GM10266 (cell line): ENCODE measurements around the gene RTN3.

ENCODE experiments used
- DNase-seq: peaks from one replicate; pipeline ENCODE4 v3.0.0; 2012; ENCODE audit errors: extremely low spot score
- TF ChIP-seq, protein P1 (sequence below): IDR thresholded peaks from 2 replicates; pipeline ENCODE4 v1.5.1; 2012; ENCODE audit warnings: mild to moderate bottlenecking, low read depth; ENCODE audit not compliant: control insufficient read depth, insufficient read depth; ENCODE audit errors: missing control alignments

RTN3 gene

DNA sequence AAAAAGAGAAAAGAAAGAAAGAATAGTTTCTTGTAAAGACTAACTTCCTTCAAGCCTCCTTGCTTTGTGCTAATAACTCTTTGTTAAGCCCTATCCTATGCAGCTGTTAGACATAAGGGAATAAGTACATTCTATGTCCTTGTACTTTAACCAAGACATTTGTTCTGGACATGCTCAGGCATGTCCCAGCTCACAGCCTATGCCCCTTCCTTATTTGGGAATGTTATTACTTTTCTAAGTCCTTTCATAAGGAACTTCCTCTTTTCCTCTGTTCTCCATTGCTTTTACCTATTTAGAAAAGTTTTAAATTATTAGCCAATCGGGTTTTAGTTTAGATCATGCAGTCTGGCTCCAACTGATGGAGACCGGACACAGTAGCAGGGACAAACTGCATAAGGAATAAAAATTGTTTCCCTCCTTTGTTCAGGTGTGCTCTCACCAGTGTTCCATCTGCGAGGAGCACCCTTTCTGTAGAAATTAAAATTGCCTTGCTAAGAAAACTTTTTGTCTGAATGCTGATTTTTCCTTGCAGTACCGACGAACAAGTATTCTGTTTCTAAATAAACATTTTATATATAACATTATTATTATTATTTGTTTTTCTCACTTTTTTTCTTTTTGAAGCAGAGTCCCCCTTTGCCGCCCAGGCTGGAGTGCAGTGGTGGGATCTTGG is 110.3 kb downstream of the RTN3 start:
- no peak for DNase-seq
- TF ChIP-seq, protein P1, sequence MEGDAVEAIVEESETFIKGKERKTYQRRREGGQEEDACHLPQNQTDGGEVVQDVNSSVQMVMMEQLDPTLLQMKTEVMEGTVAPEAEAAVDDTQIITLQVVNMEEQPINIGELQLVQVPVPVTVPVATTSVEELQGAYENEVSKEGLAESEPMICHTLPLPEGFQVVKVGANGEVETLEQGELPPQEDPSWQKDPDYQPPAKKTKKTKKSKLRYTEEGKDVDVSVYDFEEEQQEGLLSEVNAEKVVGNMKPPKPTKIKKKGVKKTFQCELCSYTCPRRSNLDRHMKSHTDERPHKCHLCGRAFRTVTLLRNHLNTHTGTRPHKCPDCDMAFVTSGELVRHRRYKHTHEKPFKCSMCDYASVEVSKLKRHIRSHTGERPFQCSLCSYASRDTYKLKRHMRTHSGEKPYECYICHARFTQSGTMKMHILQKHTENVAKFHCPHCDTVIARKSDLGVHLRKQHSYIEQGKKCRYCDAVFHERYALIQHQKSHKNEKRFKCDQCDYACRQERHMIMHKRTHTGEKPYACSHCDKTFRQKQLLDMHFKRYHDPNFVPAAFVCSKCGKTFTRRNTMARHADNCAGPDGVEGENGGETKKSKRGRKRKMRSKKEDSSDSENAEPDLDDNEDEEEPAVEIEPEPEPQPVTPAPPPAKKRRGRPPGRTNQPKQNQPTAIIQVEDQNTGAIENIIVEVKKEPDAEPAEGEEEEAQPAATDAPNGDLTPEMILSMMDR: no peak

DNA sequence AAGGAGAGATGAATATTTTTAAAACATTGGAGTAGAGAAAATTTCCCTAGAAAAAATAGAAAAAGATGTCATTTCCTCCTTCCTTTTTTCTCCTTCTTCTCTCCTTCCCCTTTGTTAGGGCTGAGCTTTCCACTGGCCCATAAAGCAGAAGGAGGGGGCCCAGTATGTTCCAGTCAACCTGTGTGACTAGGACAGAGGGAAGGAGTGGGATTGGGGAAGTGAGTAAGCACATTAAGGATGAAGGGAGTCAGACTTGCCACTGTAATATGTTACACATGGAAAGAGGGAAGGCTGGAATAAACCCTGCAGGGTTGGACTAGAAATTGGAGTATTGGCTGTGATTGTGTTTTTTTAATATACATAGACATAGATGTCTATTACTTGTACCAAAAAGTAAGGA is 111.9 kb downstream of the RTN3 start:
- TF ChIP-seq, protein P1: no peak
- DNase-seq: no peak

DNA sequence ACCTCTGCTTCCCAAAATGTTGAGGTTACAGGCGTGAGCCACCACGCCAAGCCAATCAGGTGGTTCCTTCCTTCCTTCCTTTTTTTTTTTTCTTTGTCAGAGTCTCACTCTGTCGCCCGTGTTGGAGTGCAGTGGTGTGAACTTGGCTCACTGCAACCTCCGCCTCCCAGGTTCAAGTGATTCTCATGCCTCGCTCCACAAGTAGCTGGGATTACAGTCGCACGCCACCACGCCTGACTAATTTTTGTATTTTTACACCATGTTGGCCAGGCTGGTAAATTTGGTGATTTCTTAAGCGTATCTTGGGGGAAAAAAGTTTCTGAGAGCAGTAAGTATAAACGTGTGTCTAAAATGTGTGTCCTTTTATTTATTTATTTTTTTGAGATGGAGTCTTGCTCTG is 113.8 kb downstream of the RTN3 start:
- no peak for DNase-seq
- TF ChIP-seq, protein P1: no peak

DNA sequence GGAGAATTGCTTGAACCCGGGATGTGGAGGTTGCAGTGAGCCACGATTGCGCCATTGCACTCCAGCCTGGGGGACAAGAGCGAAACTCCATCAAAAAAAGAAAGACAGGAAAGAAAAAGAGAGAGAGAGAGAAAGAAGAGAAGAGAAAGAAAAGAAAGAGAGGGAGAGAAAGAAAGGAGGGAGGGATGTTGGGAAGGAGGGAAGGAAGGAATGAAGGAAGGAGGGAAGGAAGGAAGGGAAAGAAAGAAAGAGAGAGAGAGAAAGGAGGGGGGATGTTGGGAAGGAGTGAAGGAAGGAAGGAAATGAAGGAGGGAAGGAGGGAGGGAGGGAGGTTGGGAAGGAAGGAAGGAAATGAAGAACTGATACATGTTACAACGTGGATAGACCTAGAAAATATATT is 119.6 kb downstream of the RTN3 start:
- DNase-seq: no peak
- TF ChIP-seq, protein P1: no peak

DNA sequence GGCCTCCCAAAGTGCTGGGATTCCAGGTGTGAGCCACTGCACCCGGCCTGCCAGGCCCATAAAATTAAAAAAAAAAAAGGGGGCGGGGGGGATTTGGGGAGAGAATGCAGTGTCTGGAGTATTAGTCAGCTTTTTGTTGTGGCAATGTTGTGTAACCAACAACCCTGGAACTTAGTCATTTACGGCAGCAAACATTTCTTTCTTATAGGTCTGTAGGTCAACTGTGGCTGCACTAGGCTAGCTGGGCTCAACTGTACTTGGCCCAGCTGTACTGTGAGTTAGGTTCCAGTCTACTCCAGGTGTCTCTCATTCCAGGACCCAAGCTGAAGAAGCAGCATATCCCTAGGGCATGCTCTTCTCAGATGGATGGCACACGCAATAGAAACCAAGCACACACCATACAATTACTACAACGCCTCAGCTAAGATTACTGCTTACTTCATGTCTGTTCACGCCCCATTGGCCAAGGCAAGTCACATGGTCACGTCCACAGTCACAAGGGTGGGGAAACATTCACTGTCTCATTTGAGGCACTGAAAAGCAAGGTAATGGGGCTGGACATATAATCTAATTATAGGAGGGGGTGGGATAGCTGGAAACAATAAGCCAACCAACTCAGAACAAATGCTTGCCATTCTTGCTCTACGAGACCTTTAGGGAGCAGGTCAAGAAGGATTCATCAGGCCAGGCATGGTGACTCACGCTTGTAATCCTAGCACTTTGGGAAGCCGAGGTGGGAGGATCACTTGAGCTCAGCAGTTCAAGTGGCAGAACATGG is 121.5 kb downstream of the RTN3 start:
- no peak for DNase-seq
- TF ChIP-seq, protein P1: no peak

DNA sequence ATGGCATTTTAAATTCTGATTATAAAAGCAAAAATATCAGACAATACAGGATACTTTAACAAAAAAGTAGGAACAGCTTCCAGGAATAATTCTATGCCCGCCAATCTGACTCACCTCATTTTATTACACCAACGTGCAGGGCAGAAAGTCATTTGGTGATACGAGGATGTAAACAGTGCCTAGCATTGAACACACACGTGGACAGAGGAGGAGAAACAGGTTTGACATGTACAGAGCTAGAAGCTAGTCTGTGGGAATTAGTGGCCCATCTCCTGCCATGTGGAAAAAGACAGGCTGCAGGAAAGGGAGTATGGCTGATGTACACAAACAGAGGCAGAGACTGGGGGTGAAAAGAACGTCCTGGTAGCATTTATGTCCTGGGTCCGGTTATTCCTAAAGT is 123.0 kb downstream of the RTN3 start:
- DNase-seq: no peak

More for the DNA sequence above, 123.0 kb downstream of the RTN3 start:
- TF ChIP-seq, protein P1: no peak
